Right lobe of liver (tissue), 6 donors: Measurements from ENCODE around the gene RAP2C. TPM values are rescaled to one million over a fixed set of nuclear protein-coding genes. Genes with fewer than 3 reads are reported as not detected.
"Not testable (repeated sequence)": the region's sequence is repeated elsewhere in the genome, so short reads cannot be mapped to it uniquely, and the experiment has no call there.

ENCODE experiments used
- ATAC-seq, 4 donors: fragments of 200-7000 bp; cut with Tn5 transposase; one replicate each; pipeline ENCODE4 v1.9.1; 2020; ENCODE audit warnings: mild to moderate bottlenecking in 4 of 4, moderate library complexity in 4 of 4
- DNase-seq, 3 donors: peaks; one replicate each; pipeline ENCODE4 v3.0.0-alpha.2; 2020
- H3K27ac ChIP-seq, 3 donors: fragments of 200-600 bp; one replicate each; pipeline ENCODE4 v1.8.0; 2022
- H3K27me3 ChIP-seq, 2 donors: fragments of 200-600 bp; one replicate each; pipeline ENCODE4 v1.8.0; 2022
- H3K36me3 ChIP-seq, 4 donors: fragments of 200-600 bp; sonication (generic) in 1 of 4; one replicate each; pipeline versions ENCODE4 v1.5.1 to v1.8.0; 2017 to 2022; ENCODE audit warnings: control low read depth in 1 of 4
- H3K4me1 ChIP-seq, 4 donors: fragments of 200-600 bp; sonication (generic) in 1 of 4; one replicate each; pipeline versions ENCODE4 v1.5.1 to v1.8.0; 2017 to 2022; ENCODE audit warnings: control low read depth in 1 of 4
- H3K4me3 ChIP-seq, 3 donors: fragments of 200-600 bp; one replicate each; pipeline ENCODE4 v1.8.0; 2022
- H3K9me3 ChIP-seq, 4 donors: fragments of 200-600 bp; sonication (generic) in 1 of 4; one replicate each; pipeline versions ENCODE4 v1.5.1 to v1.8.0; 2017 to 2022; ENCODE audit warnings: control low read depth in 1 of 4
- CTCF ChIP-seq, 4 donors: fragments of 200-600 bp in 3 of 4; fragments of 450-650 bp in 1 of 4; IDR thresholded peaks; one replicate each; pipeline versions ENCODE4 v1.5.1 to v1.8.0; 2016 to 2022; ENCODE audit warnings: antibody characterized with exemption in 4 of 4, mild to moderate bottlenecking in 2 of 4
- POLR2A ChIP-seq: fragments of 450-650 bp; IDR thresholded peaks from one replicate; pipeline ENCODE4 v1.6.1; 2017; ENCODE audit warnings: antibody characterized with exemption, mild to moderate bottlenecking
- WGBS: methylation state at CpG from one replicate; pipeline ENCODE4 v1.1.6; 2018; ENCODE audit warnings: low coverage, low lambda C conversion rate; ENCODE audit not compliant: insufficient coverage; ENCODE audit errors: missing lambda C conversion rate; 5-methylcytosine and 5-hydroxymethylcytosine counted together
- intact Hi-C, 2 donors: fragments of 100-400 bp; cut with DNase I; formaldehyde crosslinking; loops; one replicate each; pipeline versions ENCODE4 v1.11.2 to v1.14.1; 2022
- total RNA-seq, 6 experiments: library from RNA; depleted of rRNA in 2 of 6; stranded (reverse); fragments of >200 nt in 2 of 6; fragmentation: NEBNext Ultra II Directional in 3 of 6; extraction: Animal tissue kit (Norgen Biotek cat#: 25700) in 3 of 6; gene quantifications; one replicate each; pipeline versions ENCODE4 v1.1.0 to v1.2.4, GENCODE V29; 2016 to 2023
- donor health status: DM: no; HTN: yes; CAD: no.
- donor health status: DM: no; HTN: no; CAD: no.
- donor health status: DM: no; HTN: no; CAD: no.
- donor health status: DM: no; HTN: yes; CAD: no.
- donor health status: DM: no; HTN: yes; CAD: no.

The RAP2C gene
- total RNA-seq, 6 experiments from 2014 or later = 18.9 to 26.6 (median 25.1) TPM

DNA sequence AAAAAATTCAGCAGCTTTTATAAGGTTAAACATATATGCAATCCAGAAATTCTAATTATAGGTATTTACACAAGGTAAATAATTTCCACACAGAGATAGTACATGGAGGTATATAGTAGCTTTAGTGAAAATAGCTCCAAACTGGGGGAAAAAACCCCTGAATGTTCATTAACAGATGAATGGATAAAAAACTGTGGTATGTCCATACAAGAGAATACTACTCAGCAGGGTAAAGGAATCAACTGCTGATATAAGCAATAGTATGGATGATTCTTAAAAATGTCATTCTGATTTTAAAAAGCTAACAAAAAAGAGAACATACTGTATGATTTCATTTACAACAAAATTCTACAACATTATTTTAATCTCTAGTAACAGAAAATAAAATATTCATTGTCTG lies 54.2 kb downstream of the RAP2C start:
- no peaks in the 10 kb centered on the region for H3K36me3 ChIP-seq
- H3K27me3 ChIP-seq = no peaks in the 10 kb centered on the region
- no peak for DNase-seq
- intact Hi-C loops = no loop called here
- H3K4me1 ChIP-seq = peaks cover 0 to 11% (median 0%) of the 10 kb centered on the region in 4 donors
- no peaks in the 10 kb centered on the region for H3K9me3 ChIP-seq
- TF ChIP-seq POLR2A (no peak), CTCF (IDR thresholded peaks at IDR 0.05) (no peak)
- ATAC-seq = no peak
- H3K4me3 ChIP-seq = no peak overlapping the region
- H3K27ac ChIP-seq = no peak overlapping the region

DNA sequence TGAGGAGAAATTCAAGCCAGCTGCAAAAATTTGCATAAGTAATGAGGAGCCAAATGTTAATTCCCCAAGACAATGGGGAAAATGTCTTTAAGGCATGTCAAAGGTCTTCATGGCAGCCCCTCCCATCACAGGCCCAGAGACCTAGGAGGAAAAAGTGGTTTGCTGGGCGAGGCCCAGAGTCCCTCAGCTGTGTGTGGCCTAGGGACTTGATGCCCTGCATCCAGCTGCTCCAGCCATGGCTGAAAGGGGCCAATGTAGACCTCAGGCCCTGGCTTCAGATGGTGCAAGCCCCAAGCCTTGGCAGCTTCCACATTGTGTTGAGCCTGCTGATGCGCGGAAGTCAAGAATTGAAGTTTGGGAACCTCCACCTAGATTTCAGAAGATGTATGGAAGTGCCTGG lies 56.2 kb downstream of the RAP2C start:
- H3K4me1 ChIP-seq, intact Hi-C loops, H3K27ac ChIP-seq, H3K4me3 ChIP-seq, H3K36me3 ChIP-seq, H3K27me3 ChIP-seq, ATAC-seq, H3K9me3 ChIP-seq, DNase-seq: not testable (repeated sequence)
- 60% methylated on average over 2 of the region's 3 CpGs for whole genome bisulfite sequencing

GRCh38 chrX:132153166-132153565 lies 66.1 kb downstream of the RAP2C start:
- Histone ChIP-seq H3K9me3 (no peaks in the 10 kb centered on the region), H3K27me3 (no peaks in the 10 kb centered on the region), H3K4me3 (no peak overlapping the region), H3K27ac (no peak overlapping the region), H3K36me3 (no peaks in the 10 kb centered on the region), H3K4me1 (no peaks in the 10 kb centered on the region)
- 44% methylated on average over 4 of the region's 4 CpGs for WGBS
- no peak for ATAC-seq
- TF ChIP-seq POLR2A = no peak
- no peak for TF ChIP-seq CTCF (IDR thresholded peaks at IDR 0.05)
- intact Hi-C loops = no loop called here
- DNase-seq = no peak

Other genes starting within 250 kb of the RAP2C start
- 1 to 10 TPM; 2.7 to 4.0 (median 3.4) TPM for gene STK26, start 196.1 kb downstream of the RAP2C start, total RNA-seq
- gene FRMD7, start 91.4 kb downstream of the RAP2C start, total RNA-seq = under 1 TPM in 3 of 6 experiments, not detected in 3; 0.07 to 0.18 (median 0.09) TPM